HepG2 (cell line): ENCODE measurements around the gene PLXNA4. TPM values are rescaled to one million over a fixed set of nuclear protein-coding genes. Genes with fewer than 3 reads are reported as not detected.

ENCODE experiments used
- ATAC-seq: fragments of 200-7000 bp; cut with Tn5 transposase; 3 replicates; pipeline ENCODE4 v1.9.1; 2020; ENCODE audit warnings: mild to moderate bottlenecking, moderate library complexity
- BruUV-seq: library from RNA; stranded (reverse); fragments of 400-500 nt; replicated peaks from 2 replicates; lab custom pipeline; 2021; lab: Mats Ljungman, UMichigan
- CTCF ChIA-PET: fragments of 300-600 bp; formaldehyde crosslinking; extraction: SDS; loops from one replicate; lab custom pipeline; 2021; ENCODE audit warnings: low total read pairs, inconsistent platforms, low intra/inter-chr PET ratio; lab: Yijun Ruan, JAX
- POLR2A ChIA-PET: fragments of 350-600 bp; sonication (Branson Sonifier 250); formaldehyde crosslinking; loops from one replicate; lab custom pipeline; 2020; ENCODE audit warnings: antibody characterized with exemption, inconsistent platforms; lab: Yijun Ruan, JAX
- DNase-seq: peaks from one replicate; pipeline ENCODE4 v3.0.0-alpha.2; 2015; ENCODE audit warnings: low spot score
- FAIRE-seq: peaks from 3 replicates; lab custom pipeline; 2011; peaks lifted over from hg19 to GRCh38; lab: Jason Lieb, UNC
- H2AFZ ChIP-seq: one replicate; pipeline ENCODE4 v1.6.1; 2011; ENCODE audit warnings: low read length, inconsistent platforms
- H3K27ac ChIP-seq: fragments of 300-600 bp; 3 replicates; pipeline ENCODE4 v1.8.0; 2011; ENCODE audit warnings: mixed run types, mild to moderate bottlenecking, mixed read lengths, low read length, inconsistent platforms; ENCODE audit not compliant: insufficient read depth; ENCODE audit errors: extremely low read length
- H3K27me3 ChIP-seq, 2 experiments: fragments of 200-600 bp in 1 of 2; 2 replicates in 1 of 2; 3 replicates in 1 of 2; pipeline versions ENCODE4 v1.6.0 to v1.8.0; 2011; ENCODE audit warnings: low read length in 2 of 2, mild to moderate bottlenecking in 2 of 2, moderate library complexity in 2 of 2, inconsistent platforms in 1 of 2; ENCODE audit not compliant: insufficient read depth in 2 of 2, control insufficient read depth in 1 of 2
- H3K36me3 ChIP-seq, 2 experiments: fragments of 200-600 bp in 1 of 2; replicated peaks in 1 of 2; 2 replicates in 1 of 2; 3 replicates in 1 of 2; pipeline versions ENCODE4 v1.5.1 to v1.8.0; 2011; ENCODE audit warnings: low read length in 2 of 2, inconsistent platforms in 1 of 2; ENCODE audit not compliant: insufficient read depth in 2 of 2, control insufficient read depth in 1 of 2
- H3K4me1 ChIP-seq: 2 replicates; pipeline ENCODE4 v1.5.1; 2012; ENCODE audit warnings: low read length, inconsistent platforms; ENCODE audit not compliant: insufficient read depth
- H3K4me2 ChIP-seq: 2 replicates; pipeline ENCODE4 v1.6.0; 2011; ENCODE audit warnings: low read depth, low read length, inconsistent platforms
- H3K4me3 ChIP-seq, 3 experiments: fragments of 200-600 bp in 1 of 3; sonication (generic), shearing (Covaris generic) in 1 of 3; replicated peaks in 1 of 3; 2 replicates each; pipeline ENCODE4 v1.5.1; 2011 to 2016; ENCODE audit warnings: low read length in 3 of 3, inconsistent platforms in 2 of 3, low read depth in 2 of 3, mild to moderate bottlenecking in 2 of 3, control low read depth in 1 of 3, mixed read lengths in 1 of 3; ENCODE audit not compliant: insufficient read depth in 1 of 3
- H3K79me2 ChIP-seq: one replicate; pipeline ENCODE4 v1.6.1; 2011; ENCODE audit warnings: low read length, inconsistent platforms; ENCODE audit not compliant: insufficient read depth
- H3K9ac ChIP-seq: 2 replicates; pipeline ENCODE4 v1.6.0; 2011; ENCODE audit warnings: mild to moderate bottlenecking, low read depth, low read length, inconsistent platforms; ENCODE audit not compliant: insufficient read depth
- H3K9me3 ChIP-seq: 2 replicates; pipeline ENCODE4 v1.5.1; 2012; ENCODE audit warnings: mild to moderate bottlenecking, low read length
- H4K20me1 ChIP-seq: 2 replicates; pipeline ENCODE4 v1.6.0; 2011; ENCODE audit warnings: inconsistent platforms, mild to moderate bottlenecking, low read length, moderate library complexity; ENCODE audit not compliant: insufficient read depth
- ATF5 ChIP-seq: sonication (generic); formaldehyde crosslinking; IDR thresholded peaks from 2 replicates; pipeline ENCODE4 v1.4.0; 2020; ENCODE audit warnings: mild to moderate bottlenecking, low read depth, missing genetic modification reagents
- EZH2 ChIP-seq: conservative IDR thresholded peaks from 2 replicates; pipeline ENCODE4 v1.6.1; 2012; ENCODE audit warnings: mild to moderate bottlenecking, low read depth, low read length, moderate library complexity
- KDM5A ChIP-seq: fragments of 200-600 bp; sonication (generic); IDR thresholded peaks from 2 replicates; pipeline ENCODE4 v1.7.0; 2018; ENCODE audit warnings: antibody characterized with exemption, mild to moderate bottlenecking, low read length, borderline replicate concordance
- NFIB ChIP-seq: sonication (generic); formaldehyde crosslinking; IDR thresholded peaks from 2 replicates; pipeline ENCODE4 v1.9.0; 2021; ENCODE audit warnings: missing genetic modification reagents, mild to moderate bottlenecking, borderline replicate concordance
- SIN3A ChIP-seq: IDR thresholded peaks from 2 replicates; pipeline ENCODE4 v1.6.1; 2011; ENCODE audit warnings: low read depth, mild to moderate bottlenecking, control low read depth, low read length, borderline replicate concordance
- SNRNP70 ChIP-seq: fragments of 200-400 bp; formaldehyde crosslinking; IDR thresholded peaks from 2 replicates; pipeline ENCODE4 v1.6.1; 2017; ENCODE audit warnings: mild to moderate bottlenecking, low read depth, low read length, moderate library complexity
- SP140L ChIP-seq: sonication (generic); formaldehyde crosslinking; IDR thresholded peaks from 2 replicates; pipeline ENCODE4 v1.4.0; 2020; ENCODE audit warnings: missing genetic modification reagents, borderline replicate concordance
- TOPORS ChIP-seq: sonication (generic); formaldehyde crosslinking; IDR thresholded peaks from 2 replicates; pipeline ENCODE4 v1.8.0; 2023; ENCODE audit warnings: mild to moderate bottlenecking, missing genetic modification reagents
- ZC3H13 ChIP-seq: sonication (generic); formaldehyde crosslinking; IDR thresholded peaks from 2 replicates; pipeline ENCODE4 v1.8.1; 2023; ENCODE audit warnings: mild to moderate bottlenecking, missing genetic modification reagents, moderate library complexity
- ZNF333 ChIP-seq: sonication (generic); formaldehyde crosslinking; IDR thresholded peaks from 2 replicates; pipeline ENCODE4 v1.4.0; 2020; ENCODE audit warnings: mild to moderate bottlenecking, missing genetic modification reagents, borderline replicate concordance
- ZNF34 ChIP-seq: sonication (generic); formaldehyde crosslinking; IDR thresholded peaks from 2 replicates; pipeline ENCODE4 v1.4.0; 2020; ENCODE audit warnings: mild to moderate bottlenecking, missing genetic modification reagents, borderline replicate concordance
- WGBS: methylation state at CpG from one replicate; pipeline ENCODE4 v1.1.6; 2017; ENCODE audit warnings: low lambda C conversion rate; 5-methylcytosine and 5-hydroxymethylcytosine counted together
- in situ Hi-C: cut with HindIII; loops from 2 replicates; pipeline ENCODE4 v1.10.0; 2017; ENCODE audit warnings: low pct_unique_long_range_greater_than_20kb; ENCODE audit not compliant: extremely low pct_ligation_motif_present
- intact Hi-C: fragments of 100-400 bp; cut with micrococcal nuclease; formaldehyde crosslinking; loops from one replicate; pipeline ENCODE4 v1.10.0; 2022; ENCODE audit not compliant: unreplicated experiment
- polyA plus RNA-seq, 8 experiments: library from polyadenylated mRNA; depleted of rRNA in 3 of 8; stranded (reverse) in 7 of 8; unstranded in 1 of 8; fragments of >200 nt; fragmentation: Illumina TruSeq in 4 of 8; extraction: Trizol in 4 of 8; gene quantifications; 2 replicates each; pipeline versions ENCODE4 v1.2.1 to v1.2.3, GENCODE V29; 2011 to 2016; ENCODE audit warnings: low read depth in 4 of 8, missing spikeins in 1 of 8, mixed read lengths in 1 of 8; ENCODE audit not compliant: insufficient read depth in 1 of 8
- total RNA-seq, 5 experiments: library from RNA; depleted of rRNA; stranded (reverse); fragments of >200 nt; fragmentation: Illumina TruSeq; extraction: Trizol; gene quantifications; 2 replicates each; pipeline ENCODE4 v1.2.3, GENCODE V29; 2016; ENCODE audit warnings: low read depth in 1 of 5

The PLXNA4 gene
- total and polyA plus RNA-seq, 2 of the 13 experiments (the other 11 are each of a cell fraction or from before 2014, with no cell fraction given), result 0.01 to 0.04 TPM

GRCh38 chr7:132515181-132515580, 61.1 kb downstream of the PLXNA4 start (continued):
- TF ChIP-seq SNRNP70 (no peak), ZC3H13 (CRISPR knock-in tag) (no peak), SP140L (CRISPR knock-in tag) (no peak), KDM5A (no peak), ZNF34 (CRISPR knock-in tag) (no peak), NFIB (CRISPR knock-in tag) (no peak)

- no peaks in the 10 kb centered on the region for H3K4me1 ChIP-seq
- FAIRE-seq, result no peak
- no peak overlapping the region for H3K27ac ChIP-seq
- no peaks in the 10 kb centered on the region for H4K20me1 ChIP-seq
- no peak overlapping the region for H3K4me3 ChIP-seq
- ChIA-PET POLR2A (no interaction called here), CTCF (no interaction called here)
- no peaks in the 10 kb centered on the region for H3K79me2 ChIP-seq
- TF ChIP-seq ATF5 (no peak), ZNF333 (no peak), TOPORS (CRISPR knock-in tag) (no peak), SIN3A (no peak), EZH2 (no peak)
- intact Hi-C loops, result no loop called here
- WGBS, result 0% methylated on average over 1 of the region's 1 CpG
- H2AFZ ChIP-seq, result no peak overlapping the region
- in situ Hi-C loops, result no loop called here
- no peaks in the 10 kb centered on the region for H3K9me3 ChIP-seq
- no peak for ATAC-seq
- BruUV-seq, result no TSS peak
- no peak overlapping the region for H3K4me2 ChIP-seq
- no peak for DNase-seq
- H3K9ac ChIP-seq, result no peak overlapping the region
- no peaks in the 10 kb centered on the region for H3K36me3 ChIP-seq
- H3K27me3 ChIP-seq, result peaks cover 0 to 15% of the 10 kb centered on the region in 2 experiments; a peak in 3 of 5 replicates
Measured at GRCh38 chr7:132514430-132514829, 61.8 kb downstream of the PLXNA4 start.
